ENCODE measurements around the gene CEP72.

- no peak for TF ChIP-seq CTCF (IDR thresholded peaks at IDR 0.05)
- no peak for TF ChIP-seq POLR2A (IDR thresholded peaks at IDR 0.05)
Observed at GRCh38 chr5:601771-602465, 10.2 kb upstream of the CEP72 start.

Data from breast epithelium (tissue), 3 donors.